Activated CD4-positive, alpha-beta T cell treated with anti-CD3 and anti-CD28 coated beads, Interleukin-2, amount 50 U/mL, for 4 hours (primary cell): ENCODE measurements around the gene CNTRL.
A peak's percentile ranks its signal among the peaks of the same experiment; 100 is the strongest.

Experiments used
- DNase-seq, 2 experiments: peaks; one replicate each; pipeline ENCODE4 v3.0.0-alpha.2; 2020

The CNTRL gene

GRCh38 chr9:121183666-121184423, 109.1 kb downstream of the CNTRL start:
- no peak for DNase-seq

DNA sequence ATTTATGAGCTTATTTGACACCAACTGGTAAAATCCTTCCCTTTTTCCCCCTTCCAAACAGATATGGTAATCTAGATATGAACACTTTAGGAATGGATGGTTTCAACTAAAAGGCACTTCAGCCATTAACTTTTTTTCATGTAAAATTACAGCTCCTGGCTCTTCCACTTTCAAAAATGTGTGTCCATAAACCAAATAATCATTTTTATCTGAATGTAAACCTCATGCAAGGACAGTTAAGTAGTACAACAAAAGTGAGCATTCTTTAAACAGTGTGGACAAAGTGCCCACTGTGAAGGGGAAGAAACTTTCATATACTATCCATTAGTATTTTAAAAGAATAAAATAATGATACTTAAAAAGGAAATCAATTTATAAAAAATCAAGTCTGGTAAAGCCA, 109.7 kb downstream of the CNTRL start:
- no peak for DNase-seq

DNA sequence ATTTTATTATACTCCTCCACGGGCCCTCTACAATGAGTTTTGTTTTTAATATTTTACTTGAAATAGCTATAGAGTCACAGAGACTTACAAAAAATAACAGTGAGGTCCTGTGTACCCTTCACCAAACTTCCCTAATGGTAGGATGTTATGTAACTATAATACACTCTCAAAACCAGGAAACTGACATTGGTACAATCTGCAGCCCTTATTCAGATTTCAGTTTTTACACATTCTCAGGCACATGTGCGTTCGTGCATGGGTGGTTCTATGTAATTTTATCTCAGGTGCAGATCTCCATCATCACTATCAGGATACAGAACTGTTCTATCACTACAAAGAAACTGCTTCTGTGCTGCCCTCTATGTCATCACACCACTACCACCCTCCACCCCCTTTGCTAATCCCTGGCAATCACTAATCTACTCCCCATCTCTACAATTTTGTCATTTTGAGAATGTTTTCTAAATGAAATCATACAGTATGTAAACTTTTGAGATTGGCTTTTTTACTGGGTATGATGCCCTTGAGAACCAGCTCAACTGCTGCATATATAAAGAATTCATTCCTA, 110.5 kb downstream of the CNTRL start:
- no peak for DNase-seq

DNA sequence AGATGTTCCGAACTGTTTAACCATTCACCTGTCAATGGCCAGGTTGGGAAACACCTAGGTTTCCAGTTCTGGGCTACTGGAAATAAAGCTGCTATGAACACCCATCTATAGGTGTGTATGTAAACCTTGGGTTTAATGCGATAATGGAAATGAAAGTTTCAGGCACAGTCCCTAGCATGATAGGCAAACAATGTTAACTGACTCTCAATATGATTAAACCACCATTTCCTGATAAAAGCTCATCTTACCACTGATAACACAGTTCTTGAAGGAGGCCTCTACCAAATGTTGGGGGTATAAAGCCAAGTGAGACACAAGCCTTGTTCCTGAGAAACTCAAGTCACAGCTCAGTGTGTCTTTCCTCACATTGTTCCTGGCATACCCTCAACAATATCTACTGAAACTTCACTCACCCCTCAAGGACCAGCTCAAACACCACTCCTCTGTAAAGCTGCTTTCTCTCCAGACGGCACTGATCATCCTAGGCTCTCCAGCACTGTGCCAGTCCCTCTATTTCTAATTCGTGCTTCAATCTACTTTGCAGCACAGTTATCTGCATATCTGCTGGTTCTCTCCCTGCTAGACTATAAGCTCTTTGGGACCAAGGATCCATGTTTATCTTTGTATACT, 111.1 kb downstream of the CNTRL start:
- no peak for DNase-seq

DNA sequence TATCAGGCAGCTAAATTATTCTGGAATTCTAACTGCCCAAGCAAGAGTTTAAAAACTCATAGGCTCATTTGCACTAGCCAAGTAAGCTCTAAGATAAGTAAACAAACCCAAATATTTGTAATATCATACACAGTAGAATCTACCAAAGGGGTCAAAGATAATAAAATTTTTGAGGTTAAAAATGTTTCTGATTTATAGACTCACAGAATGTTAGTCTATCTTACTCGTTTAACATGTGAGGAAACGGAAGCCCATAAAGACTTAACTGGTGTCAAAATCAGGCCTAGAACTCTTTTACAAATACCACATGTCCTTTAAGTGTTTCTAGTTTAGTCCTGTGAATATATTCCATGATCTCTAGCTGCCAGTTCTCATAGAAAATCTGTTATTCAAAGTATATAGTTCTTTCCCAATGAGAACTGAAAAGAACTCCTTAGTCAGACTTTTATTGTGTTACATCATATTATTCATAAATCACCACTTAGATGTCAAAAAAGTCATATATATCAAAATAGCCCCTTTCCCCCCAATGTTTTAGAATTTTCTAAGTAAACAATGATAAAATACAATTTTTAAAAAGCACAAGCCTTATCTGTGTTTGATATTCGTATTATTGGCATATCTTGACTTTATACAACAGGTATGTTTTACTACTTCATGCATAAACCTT, 113.0 kb downstream of the CNTRL start:
- DNase-seq, result no peak

- no peak for DNase-seq
These were observed 114.3 kb downstream of the CNTRL start for GRCh38 chr9:121189006-121189405.

- DNase-seq, result no peak
These were observed 114.9 kb downstream of the CNTRL start for GRCh38 chr9:121189660-121190059.

DNA sequence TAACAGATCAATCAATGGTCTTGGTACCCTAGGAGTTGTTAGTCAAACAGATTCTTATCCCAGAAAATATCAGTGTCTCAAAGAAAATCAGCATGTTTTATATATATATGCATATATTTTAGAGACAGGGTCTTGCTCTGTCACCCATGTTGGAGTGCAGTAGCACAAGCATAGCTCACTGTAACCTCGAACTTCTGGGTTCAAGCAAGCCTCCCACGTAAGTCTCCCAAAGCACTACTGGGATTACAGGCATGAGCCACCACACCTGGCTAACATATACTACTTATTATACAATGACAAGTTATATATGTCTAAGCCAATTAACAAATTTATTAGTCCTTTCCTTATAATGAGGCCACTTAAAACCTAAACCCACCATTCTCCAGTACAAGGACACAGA, 116.5 kb downstream of the CNTRL start:
- no peak for DNase-seq

DNA sequence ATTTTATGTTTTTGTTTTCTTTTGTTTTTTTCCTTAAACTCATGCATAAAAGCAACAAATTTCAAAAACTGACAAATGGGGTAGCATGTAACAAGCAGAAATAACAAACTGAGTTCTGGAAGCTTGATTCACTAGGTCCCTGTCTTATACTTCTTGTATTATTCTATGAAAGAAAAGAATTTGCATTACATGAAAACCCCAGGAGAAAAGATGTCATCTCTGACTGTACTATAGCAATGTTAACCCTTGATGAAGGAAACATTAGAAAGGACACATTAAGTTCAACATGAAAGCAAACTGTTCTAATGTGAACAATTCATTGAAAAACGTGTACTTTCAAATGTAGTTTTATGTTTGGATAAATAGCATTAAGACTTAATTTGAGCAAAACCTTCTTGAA, 117.8 kb downstream of the CNTRL start:
- DNase-seq, result no peak

- no peak for DNase-seq
These were observed 118.3 kb downstream of the CNTRL start for GRCh38 chr9:121192959-121193640.

- no peak for DNase-seq
These were observed 120.0 kb downstream of the CNTRL start for GRCh38 chr9:121194730-121195129.

DNA sequence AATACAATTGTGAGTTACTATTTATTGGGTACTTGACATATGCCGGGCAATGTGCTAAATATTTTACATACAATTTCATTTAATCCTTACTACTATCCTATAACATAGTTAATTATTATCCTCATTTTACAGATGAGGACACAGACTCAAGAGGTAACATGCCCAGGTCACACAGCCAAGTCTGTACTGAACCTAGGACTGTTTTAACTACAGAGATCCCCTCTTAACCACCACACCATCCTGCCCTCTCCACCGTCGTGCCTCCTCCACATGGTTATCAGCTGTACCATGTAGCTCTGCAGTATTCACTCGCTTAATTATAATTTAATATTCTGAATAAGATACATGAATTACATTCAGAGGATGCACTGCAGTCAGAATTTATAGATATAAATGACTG, 121.6 kb downstream of the CNTRL start:
- no peak for DNase-seq

DNA sequence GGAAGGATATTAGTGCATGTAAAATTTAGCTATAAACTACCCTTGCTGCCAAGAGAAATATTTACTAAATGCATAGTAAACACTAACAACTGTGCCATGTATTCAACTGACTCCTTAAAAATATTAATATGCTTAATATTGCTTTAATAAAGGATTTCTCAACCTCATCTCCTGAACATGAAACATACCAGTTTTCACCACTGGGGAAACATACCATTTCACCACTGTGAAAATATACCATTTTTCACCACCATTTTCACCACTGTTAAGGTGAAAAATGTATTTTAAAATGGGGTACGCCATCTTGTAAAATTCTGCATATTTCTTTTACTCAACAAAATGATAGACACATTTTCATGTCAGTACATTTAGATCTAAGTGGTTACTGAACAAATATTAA, 122.4 kb downstream of the CNTRL start:
- no peak for DNase-seq

DNA sequence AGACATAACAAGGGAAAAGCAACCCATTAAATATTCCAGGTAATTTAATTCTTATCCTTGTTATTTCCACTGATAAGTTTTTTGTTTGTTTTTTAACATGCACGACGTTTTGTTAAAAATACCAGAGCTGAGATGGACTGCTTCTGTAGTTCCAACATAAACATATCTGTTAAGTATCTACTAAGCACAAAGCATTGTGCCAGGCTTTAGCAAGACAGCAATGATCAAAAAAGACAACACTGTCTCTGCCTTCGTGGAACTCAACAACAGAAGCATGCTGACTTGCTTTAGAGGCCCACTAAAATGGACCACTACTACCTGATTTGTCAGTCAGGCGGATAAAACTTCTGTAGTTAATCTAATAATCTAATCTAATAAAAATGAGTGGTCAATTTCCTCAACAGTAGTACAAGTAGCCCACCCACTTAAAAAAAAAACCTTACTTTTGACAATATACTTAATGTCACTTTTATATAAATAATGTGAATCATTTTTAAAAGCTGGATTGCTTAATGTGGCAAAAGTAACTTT, 123.8 kb downstream of the CNTRL start:
- DNase-seq, result no peak

DNA sequence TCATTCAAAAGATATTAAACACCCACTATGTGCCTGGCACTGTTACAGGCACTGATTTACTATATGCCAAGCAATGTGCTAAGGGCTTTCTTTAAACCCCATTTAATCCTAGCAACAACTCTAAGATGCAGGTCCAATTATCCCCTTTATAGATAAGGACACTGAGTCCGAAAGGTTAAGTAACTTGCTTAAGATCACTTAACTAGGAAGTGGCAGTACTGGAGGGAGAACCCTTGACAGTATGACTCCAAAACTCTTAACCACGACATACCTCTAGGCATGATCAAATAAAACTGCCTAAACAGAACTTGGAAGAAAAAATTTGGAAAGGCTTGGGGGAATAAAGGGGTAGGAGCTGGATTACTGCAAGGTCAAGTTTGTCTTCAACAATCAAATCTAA, 125.2 kb downstream of the CNTRL start:
- no peak for DNase-seq

GRCh38 chr9:121200356-121200755, 125.6 kb downstream of the CNTRL start:
- DNase-seq, result no peak

DNA sequence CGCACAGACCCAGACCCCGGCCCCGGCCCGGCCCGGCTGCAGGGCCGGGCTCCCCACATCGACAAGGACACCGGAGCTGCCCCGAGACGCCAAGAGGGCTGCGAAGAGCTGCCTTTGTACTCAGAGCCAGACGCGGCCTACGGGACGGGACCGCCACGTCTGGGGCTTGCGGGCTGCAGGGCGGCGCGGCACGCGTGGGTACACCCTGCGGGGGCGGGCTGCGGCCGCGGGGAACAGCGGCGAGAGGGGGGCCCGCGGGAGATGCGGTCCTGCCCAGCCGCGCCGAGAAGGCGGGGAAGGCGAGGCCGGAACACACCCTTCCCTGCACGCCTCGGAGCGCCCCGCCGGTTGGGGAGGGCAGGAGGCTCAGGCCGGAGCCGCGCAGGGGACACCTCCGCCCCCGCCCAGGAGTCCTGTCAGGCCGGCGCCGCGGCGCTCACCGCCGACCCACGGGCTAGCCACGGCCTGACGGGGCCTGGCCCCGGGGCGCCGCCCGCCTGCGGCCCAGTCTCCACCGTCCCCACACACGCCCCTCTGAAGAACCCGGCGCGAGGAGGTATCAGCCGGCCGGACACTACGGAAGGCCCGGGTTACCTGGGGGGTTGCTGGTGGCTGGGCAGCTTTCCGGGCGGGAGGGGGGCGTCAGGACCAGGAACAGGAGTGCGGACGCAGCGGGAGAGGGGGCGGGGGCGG, 126.4 kb downstream of the CNTRL start:
- peak; percentile 38 to 43 for DNase-seq

- DNase-seq, result peak; percentile 100
These were observed 127.2 kb downstream of the CNTRL start, which contains the start of gene RAB14 for GRCh38 chr9:121201738-121202533. Gene RAB14, minus strand, starts transcription at chr9:121201869. Its CDS starts 8,457 bp downstream, at chr9:121193412.

DNA sequence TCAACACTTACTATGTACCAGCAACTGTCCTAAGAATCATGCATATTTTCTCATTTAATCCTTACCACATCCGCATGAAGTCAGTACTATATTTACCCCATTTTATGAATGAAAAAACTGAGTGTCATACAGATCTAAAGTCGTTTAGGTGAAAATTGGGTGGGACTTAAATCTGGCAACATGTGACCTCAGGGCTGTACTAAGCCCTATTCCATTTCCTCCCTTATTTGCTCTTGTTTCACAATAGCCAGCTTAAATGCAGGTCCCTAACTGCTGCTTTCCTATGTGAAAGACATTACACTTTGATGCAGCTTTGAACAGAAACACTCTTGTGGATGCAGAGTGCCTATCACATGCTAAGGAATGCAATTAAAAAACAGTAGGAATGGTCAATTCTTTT, 129.4 kb downstream of the CNTRL start:
- no peak for DNase-seq

DNA sequence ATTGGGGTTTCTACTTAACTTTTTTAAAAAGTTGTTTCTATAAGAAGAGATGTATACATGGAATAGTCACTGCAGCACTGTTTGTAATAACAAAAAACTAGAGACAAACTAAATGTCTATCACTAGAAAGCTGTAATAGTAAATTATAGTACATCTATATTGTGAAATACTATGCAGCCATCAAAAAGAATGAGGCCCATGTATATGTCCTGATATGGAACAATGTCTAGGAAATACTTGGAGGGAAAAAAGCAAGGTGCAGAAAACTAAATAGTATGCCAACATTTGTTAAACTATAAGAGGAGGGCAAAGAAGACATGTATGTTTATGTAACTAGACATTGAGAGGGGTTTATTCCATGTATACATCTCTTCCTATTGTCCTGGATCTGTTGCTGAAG, 129.9 kb downstream of the CNTRL start:
- DNase-seq, result no peak
